GM19438 (cell line): ENCODE measurements around the gene PRCC.
"Not testable (repeated sequence)": the region's sequence is repeated elsewhere in the genome, so short reads cannot be mapped to it uniquely, and the experiment has no call there.

ENCODE experiments used
- ATAC-seq: cut with Tn5 transposase; IDR thresholded peaks from one replicate; pipeline ENCODE4 v1.9.1; 2021; ENCODE audit warnings: low read depth; ENCODE audit not compliant: unreplicated experiment

The PRCC gene

GRCh38 chr1:156744344-156744743 lies 23.0 kb upstream of the PRCC start:
- no peak for ATAC-seq

GRCh38 chr1:156744786-156745419 lies 22.4 kb upstream of the PRCC start:
- ATAC-seq: no peak

GRCh38 chr1:156745881-156746280 lies 21.5 kb upstream of the PRCC start:
- ATAC-seq: no peak

DNA sequence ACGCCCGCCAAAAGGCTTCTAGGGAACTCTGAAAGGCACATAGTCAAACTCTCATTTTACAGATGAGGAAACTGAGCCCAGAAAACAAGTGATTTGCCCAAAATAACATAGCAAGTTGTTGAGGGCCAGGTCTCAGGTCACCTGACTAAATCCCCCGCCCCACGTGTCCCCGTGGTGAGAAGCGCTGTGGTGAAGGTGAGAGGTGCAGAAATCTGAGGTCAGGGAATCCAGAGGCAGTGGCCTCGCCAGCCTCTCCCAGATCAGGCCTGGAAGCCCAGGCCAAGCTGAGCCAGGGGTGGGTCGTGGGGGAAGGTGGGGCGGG lies 21.0 kb upstream of the PRCC start:
- ATAC-seq: no peak

- no peak for ATAC-seq
These were observed 20.4 kb upstream of the PRCC start for GRCh38 chr1:156746728-156747631.

GRCh38 chr1:156747742-156748669 lies 19.3 kb upstream of the PRCC start:
- no peak for ATAC-seq

DNA sequence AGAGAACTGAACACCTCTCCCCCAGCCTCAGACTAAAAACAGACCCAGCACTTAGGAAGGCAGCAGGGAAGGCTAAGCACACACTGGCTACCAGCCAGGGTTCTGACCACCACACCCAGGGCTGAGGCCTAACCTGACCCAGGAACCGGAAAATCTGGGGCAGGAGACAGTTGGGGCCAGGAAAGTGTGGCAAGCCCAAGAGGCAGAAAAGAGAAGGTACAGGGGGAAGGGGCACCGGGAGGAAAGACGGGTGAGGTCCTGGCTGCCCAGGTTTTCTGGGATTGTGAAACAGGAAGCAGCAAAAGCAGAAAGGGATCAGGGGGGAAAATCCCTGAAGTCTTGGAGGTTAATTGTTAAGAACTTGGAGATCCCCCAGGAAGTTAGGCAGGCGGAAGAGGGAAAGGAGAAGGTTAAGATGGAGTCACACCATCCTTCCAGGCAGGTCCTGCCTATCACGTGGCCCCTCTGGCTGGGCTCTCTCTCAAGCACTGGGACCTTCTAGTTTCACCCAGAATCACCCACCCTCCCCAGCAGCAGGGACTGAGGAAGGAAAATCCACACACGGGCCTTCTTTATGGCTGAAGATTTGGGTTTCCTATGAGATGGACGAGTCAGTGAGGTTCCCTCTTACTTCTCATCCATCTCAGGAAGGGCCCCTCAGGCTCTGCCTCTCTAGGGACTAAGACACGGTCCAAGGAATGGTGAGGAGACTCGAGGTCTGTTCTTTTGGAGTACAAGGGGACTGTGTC lies 18.5 kb upstream of the PRCC start:
- ATAC-seq: no peak

- ATAC-seq: no peak
These were observed 17.8 kb upstream of the PRCC start for GRCh38 chr1:156749419-156750118.

- ATAC-seq: no peak
These were observed 17.1 kb upstream of the PRCC start for GRCh38 chr1:156750191-156750672.

DNA sequence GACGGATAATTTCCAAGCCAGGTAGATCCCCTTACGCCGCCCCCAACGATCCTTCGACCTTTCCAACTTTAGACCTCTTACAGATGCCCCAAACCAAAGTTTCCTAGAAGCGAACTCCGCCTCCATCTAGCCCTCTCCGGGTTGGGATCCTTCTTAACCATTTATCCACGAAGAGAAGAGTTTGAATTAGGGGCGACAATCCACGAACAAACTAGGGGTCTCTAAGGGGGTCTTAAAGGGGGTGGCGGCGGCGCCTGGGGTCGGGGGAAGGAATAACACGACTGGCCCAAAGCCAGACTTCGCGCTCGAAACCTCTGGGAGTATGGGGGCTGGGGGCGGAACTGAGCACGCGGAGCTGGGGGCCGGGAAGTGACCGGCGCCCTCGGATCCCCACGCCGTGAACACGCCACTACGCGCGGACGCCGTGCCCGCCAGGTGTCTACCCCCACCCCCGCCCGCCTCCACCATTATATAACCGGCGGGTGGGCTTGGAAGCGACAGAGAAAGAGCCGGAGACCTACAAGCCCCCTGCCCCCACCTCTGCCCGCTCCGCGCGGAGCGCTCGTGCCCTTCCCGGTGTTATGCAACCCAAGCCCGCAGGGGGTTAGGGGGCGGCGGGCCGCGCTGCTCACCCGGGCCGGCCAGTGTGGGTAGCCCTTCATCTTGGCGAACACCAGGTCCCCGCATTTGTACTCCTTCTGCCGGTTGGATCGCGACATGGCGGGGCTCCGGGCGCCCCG lies 16.5 kb upstream of the PRCC start:
- ATAC-seq: peak; percentile 4

DNA sequence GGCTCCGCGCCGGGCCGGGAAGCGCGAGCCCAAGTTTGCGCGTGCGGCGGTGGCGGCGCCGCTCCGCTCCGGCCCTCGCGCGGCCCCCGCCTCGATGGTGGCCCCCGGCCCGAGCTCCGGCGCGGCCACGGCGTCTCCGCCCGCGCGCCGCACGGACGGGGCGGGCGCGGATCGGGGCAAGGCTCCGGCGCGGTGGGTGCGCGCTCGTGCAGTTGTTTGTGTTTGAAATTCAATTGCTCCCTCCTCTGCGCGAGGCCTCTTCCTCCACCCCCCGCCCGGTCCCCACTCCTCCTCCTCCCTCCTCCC lies 15.9 kb upstream of the PRCC start, which contains the start of gene HDGF:
HDGF (minus strand) TSS at position 225 of the 306 bp plus-strand sequence. CDS start 246 bp downstream, outside the sequence.
- peak; percentile 12 for ATAC-seq

GRCh38 chr1:156751757-156752481 lies 15.4 kb upstream of the PRCC start:
- ATAC-seq: peak; percentile 55

GRCh38 chr1:156752843-156753482 lies 14.4 kb upstream of the PRCC start:
- ATAC-seq: no peak

GRCh38 chr1:156754219-156754618 lies 13.1 kb upstream of the PRCC start:
- no peak for ATAC-seq

- ATAC-seq: no peak
These were observed 11.8 kb upstream of the PRCC start for GRCh38 chr1:156755527-156755950.

- no peak for ATAC-seq
These were observed 11.0 kb upstream of the PRCC start for GRCh38 chr1:156756355-156756754.

GRCh38 chr1:156757572-156758253 lies 9.6 kb upstream of the PRCC start:
- not testable (repeated sequence) for ATAC-seq
